OCI-LY1 (cell line): Measurements from ENCODE around the gene CPA4.
A peak's percentile ranks its signal among the peaks of the same experiment; 100 is the strongest.

Experiments used
- H2AFZ ChIP-seq: fragments of 200-600 bp; sonication (generic), shearing (Covaris generic); 2 replicates; pipeline ENCODE4 v1.6.0; 2014; ENCODE audit warnings: antibody characterized with exemption, mild to moderate bottlenecking, low read length
- H3F3A ChIP-seq: fragments of 200-600 bp; sonication (generic), shearing (Covaris generic); 2 replicates; pipeline ENCODE4 v1.6.0; 2014; ENCODE audit warnings: mild to moderate bottlenecking, antibody characterized with exemption, low read length, moderate library complexity; ENCODE audit not compliant: insufficient read depth
- H3K27ac ChIP-seq: fragments of 200-600 bp; sonication (generic); 2 replicates; pipeline ENCODE4 v1.5.1; 2014; ENCODE audit warnings: low read length, mixed run types, mild to moderate bottlenecking, low read depth; ENCODE audit not compliant: poor library complexity, severe bottlenecking
- H3K27me3 ChIP-seq: fragments of 200-600 bp; sonication (generic); 2 replicates; pipeline ENCODE4 v1.6.0; 2014; ENCODE audit warnings: antibody characterized with exemption, mild to moderate bottlenecking, low read length, moderate library complexity; ENCODE audit not compliant: insufficient read depth
- H3K36me3 ChIP-seq: fragments of 200-600 bp; sonication (generic); 2 replicates; pipeline ENCODE4 v1.6.1; 2014; ENCODE audit warnings: mild to moderate bottlenecking, antibody characterized with exemption, low read length, moderate library complexity, mixed read lengths; ENCODE audit not compliant: insufficient read depth
- H3K4me1 ChIP-seq: fragments of 200-600 bp; sonication (generic); 2 replicates; pipeline ENCODE4 v1.5.1; 2014; ENCODE audit warnings: mild to moderate bottlenecking, low read length, moderate library complexity; ENCODE audit not compliant: insufficient read depth, severe bottlenecking
- H3K4me2 ChIP-seq: fragments of 200-600 bp; sonication (generic), shearing (Covaris generic); 2 replicates; pipeline ENCODE4 v1.6.1; 2014; ENCODE audit warnings: low read length
- H3K4me3 ChIP-seq: fragments of 200-600 bp; sonication (generic); 2 replicates; pipeline ENCODE4 v1.5.1; 2014; ENCODE audit warnings: low read length, low read depth, mild to moderate bottlenecking, mixed read lengths; ENCODE audit not compliant: poor library complexity, severe bottlenecking
- H3K79me2 ChIP-seq: fragments of 200-600 bp; shearing (Covaris generic); 2 replicates; pipeline ENCODE4 v1.6.1; 2016; ENCODE audit warnings: mixed run types, low read length, mixed read lengths; ENCODE audit not compliant: insufficient read depth
- H3K9ac ChIP-seq: fragments of 200-600 bp; sonication (generic), shearing (Covaris generic); 2 replicates; pipeline ENCODE4 v1.6.1; 2014; ENCODE audit warnings: mild to moderate bottlenecking, low read length, mixed read lengths
- H3K9me2 ChIP-seq: fragments of 200-600 bp; sonication (generic), shearing (Covaris generic); 2 replicates; pipeline ENCODE4 v1.6.1; 2014; ENCODE audit warnings: low read depth, mild to moderate bottlenecking, low read length, mixed read lengths
- H3K9me3 ChIP-seq: fragments of 200-600 bp; shearing (Covaris generic); 2 replicates; pipeline ENCODE4 v1.6.1; 2014; ENCODE audit warnings: low read length, mixed read lengths
- H4K20me1 ChIP-seq: fragments of 200-600 bp; sonication (generic), shearing (Covaris generic); 2 replicates; pipeline ENCODE4 v1.6.0; 2016; ENCODE audit warnings: mild to moderate bottlenecking, low read length; ENCODE audit not compliant: insufficient read depth
- EZH2 ChIP-seq: fragments of 200-600 bp; sonication (generic), shearing (Covaris generic); IDR thresholded peaks from 2 replicates; pipeline ENCODE4 v1.8.0; 2017; ENCODE audit warnings: borderline replicate concordance, mixed run types, mild to moderate bottlenecking, antibody characterized with exemption, low read length, moderate library complexity, mixed read lengths
- TF ChIP-seq, protein P1 (sequence below): fragments of 200-600 bp; sonication (generic), shearing (Covaris generic); IDR thresholded peaks from 2 replicates; pipeline ENCODE4 v1.5.1; 2017; ENCODE audit warnings: mild to moderate bottlenecking, antibody characterized with exemption, low read length, moderate library complexity, mixed read lengths

CPA4 gene

DNA sequence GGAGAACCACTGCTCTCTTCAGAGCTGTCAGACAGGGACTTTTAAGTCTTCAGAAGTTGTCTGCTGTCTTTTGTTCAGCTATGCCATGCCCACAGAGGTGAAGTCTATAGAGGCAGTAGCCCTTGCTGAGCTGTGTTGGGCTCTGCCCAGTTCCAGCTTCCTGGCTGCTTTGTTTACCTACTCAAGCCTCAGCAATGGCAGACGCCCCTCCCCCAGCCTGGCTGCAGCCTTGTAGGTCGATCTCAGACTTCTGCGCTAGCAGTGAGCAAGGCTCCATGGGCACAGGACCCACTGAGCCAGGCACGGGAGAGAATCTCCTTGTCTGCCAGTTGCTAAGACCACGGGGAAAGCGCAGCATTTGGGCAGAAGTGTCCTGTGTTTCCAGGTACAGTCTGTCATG, 38.4 kb upstream of the CPA4 start:
- Histone ChIP-seq H2AFZ (peak overlapping the region; percentile 19; the same call in 1 of the 2 replicates), H3K9ac (no peak overlapping the region), H3F3A (no peaks in the 10 kb centered on the region), H3K27ac (no peak overlapping the region), H3K79me2 (no peaks in the 10 kb centered on the region), H3K9me3 (no peaks in the 10 kb centered on the region), H3K4me1 (peaks cover 7% of the 10 kb centered on the region), H3K4me3 (peak overlapping the region; percentile 12), H3K9me2 (no peaks in the 10 kb centered on the region), H4K20me1 (no peaks in the 10 kb centered on the region), H3K36me3 (no peaks in the 10 kb centered on the region), H3K4me2 (peak overlapping the region; percentile 8; the same call in 1 of the 2 replicates), H3K27me3 (no peaks in the 10 kb centered on the region)
- no peak for TF ChIP-seq EZH2
- TF ChIP-seq, protein P1, sequence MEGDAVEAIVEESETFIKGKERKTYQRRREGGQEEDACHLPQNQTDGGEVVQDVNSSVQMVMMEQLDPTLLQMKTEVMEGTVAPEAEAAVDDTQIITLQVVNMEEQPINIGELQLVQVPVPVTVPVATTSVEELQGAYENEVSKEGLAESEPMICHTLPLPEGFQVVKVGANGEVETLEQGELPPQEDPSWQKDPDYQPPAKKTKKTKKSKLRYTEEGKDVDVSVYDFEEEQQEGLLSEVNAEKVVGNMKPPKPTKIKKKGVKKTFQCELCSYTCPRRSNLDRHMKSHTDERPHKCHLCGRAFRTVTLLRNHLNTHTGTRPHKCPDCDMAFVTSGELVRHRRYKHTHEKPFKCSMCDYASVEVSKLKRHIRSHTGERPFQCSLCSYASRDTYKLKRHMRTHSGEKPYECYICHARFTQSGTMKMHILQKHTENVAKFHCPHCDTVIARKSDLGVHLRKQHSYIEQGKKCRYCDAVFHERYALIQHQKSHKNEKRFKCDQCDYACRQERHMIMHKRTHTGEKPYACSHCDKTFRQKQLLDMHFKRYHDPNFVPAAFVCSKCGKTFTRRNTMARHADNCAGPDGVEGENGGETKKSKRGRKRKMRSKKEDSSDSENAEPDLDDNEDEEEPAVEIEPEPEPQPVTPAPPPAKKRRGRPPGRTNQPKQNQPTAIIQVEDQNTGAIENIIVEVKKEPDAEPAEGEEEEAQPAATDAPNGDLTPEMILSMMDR, result no peak

DNA sequence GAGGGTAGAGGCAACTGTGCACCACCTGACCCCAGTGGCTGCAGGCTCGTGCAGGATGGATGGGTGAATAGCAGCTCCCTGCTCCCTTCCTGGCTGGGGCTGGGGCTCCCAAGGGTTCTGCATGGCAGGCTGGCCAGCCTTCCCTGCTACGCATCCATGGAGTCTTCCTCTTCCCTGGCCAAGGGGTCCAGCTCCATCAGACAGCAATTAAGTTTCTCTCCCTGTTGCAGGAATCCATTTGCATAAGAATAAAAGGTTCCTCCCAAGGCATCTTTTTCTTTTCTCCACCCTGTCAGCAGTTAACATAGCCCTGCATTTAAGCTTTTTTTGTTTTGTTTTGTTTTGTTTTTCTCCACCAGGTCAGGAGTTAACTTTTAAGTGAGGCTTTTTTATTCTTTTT, 36.3 kb upstream of the CPA4 start:
- H3F3A ChIP-seq, result no peaks in the 10 kb centered on the region
- H4K20me1 ChIP-seq, result no peaks in the 10 kb centered on the region
- H3K4me1 ChIP-seq, result peaks cover 7% of the 10 kb centered on the region
- TF ChIP-seq, protein P1, result no peak
- no peak for TF ChIP-seq EZH2
- H3K27me3 ChIP-seq, result no peaks in the 10 kb centered on the region
- no peak overlapping the region for H3K9ac ChIP-seq
- no peaks in the 10 kb centered on the region for H3K79me2 ChIP-seq
- H3K9me2 ChIP-seq, result no peaks in the 10 kb centered on the region
- no peak overlapping the region for H3K4me3 ChIP-seq
- no peak overlapping the region for H2AFZ ChIP-seq
- no peak overlapping the region for H3K4me2 ChIP-seq
- no peaks in the 10 kb centered on the region for H3K36me3 ChIP-seq
- H3K27ac ChIP-seq, result no peak overlapping the region
- H3K9me3 ChIP-seq, result no peaks in the 10 kb centered on the region

DNA sequence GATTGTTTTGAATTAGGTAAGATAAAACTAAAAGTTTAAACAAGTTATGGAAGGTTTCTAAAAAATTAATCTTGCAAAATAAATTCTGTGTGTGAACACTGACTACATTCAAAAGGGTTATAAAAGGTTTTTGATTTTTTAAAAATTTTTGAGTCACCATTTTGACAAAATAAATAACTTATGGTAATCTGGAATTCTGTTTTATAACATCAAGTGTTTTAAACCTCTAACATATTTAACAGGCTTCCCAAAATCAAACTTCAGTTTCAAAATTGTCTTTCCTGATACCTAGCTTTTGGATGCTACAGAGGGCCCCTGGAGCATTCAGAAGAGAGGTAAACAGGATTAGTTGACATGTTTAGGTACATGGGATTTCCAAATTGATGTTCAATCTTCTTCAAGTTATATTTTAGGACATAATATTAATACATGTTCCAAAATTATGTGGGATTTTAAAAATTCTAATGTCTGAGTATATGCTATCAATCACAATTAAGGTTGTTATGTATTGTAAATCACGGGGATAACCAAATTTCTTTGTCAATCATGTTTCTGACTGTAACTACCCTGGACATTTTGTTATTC, 34.4 kb upstream of the CPA4 start:
- H3K9ac ChIP-seq, result no peak overlapping the region
- H4K20me1 ChIP-seq, result no peaks in the 10 kb centered on the region
- H2AFZ ChIP-seq, result no peak overlapping the region
- H3K9me2 ChIP-seq, result no peaks in the 10 kb centered on the region
- peaks cover 7% of the 10 kb centered on the region for H3K4me1 ChIP-seq
- H3K9me3 ChIP-seq, result no peaks in the 10 kb centered on the region
- no peaks in the 10 kb centered on the region for H3F3A ChIP-seq
- no peaks in the 10 kb centered on the region for H3K27me3 ChIP-seq
- no peak for TF ChIP-seq EZH2
- TF ChIP-seq, protein P1, result no peak
- H3K36me3 ChIP-seq, result no peaks in the 10 kb centered on the region
- no peaks in the 10 kb centered on the region for H3K79me2 ChIP-seq
- H3K27ac ChIP-seq, result no peak overlapping the region
- no peak overlapping the region for H3K4me3 ChIP-seq
- no peak overlapping the region for H3K4me2 ChIP-seq
